NCI-H1694 treated with DMSO at 0.1 percent for 48 hours (cell line): ENCODE measurements around the gene ST13.
"Not testable (repeated sequence)": the region's sequence is repeated elsewhere in the genome, so short reads cannot be mapped to it uniquely, and the experiment has no call there.

Experiments
- DNase-seq: peaks from one replicate; lab custom pipeline; 2025; lab: John Stamatoyannopoulos, UW

The ST13 gene

GRCh38 chr22:40781749-40782148, 74.7 kb downstream of the ST13 start:
- DNase-seq, result not testable (repeated sequence)
